HUDEP-2 (cell line): ENCODE measurements around the gene BTG1.

Experiments
- DNase-seq, 76 experiments: peaks; one replicate each; lab custom pipeline; 2025; ENCODE audit not compliant: unreplicated experiment in 76 of 76; lab: John Stamatoyannopoulos, UW

BTG1 gene

GRCh38 chr12:92134638-92135274, 10.9 kb downstream of the BTG1 start:
- no peak for DNase-seq

- no peak for DNase-seq
Observed at GRCh38 chr12:92133795-92134637, 11.6 kb downstream of the BTG1 start.

DNA sequence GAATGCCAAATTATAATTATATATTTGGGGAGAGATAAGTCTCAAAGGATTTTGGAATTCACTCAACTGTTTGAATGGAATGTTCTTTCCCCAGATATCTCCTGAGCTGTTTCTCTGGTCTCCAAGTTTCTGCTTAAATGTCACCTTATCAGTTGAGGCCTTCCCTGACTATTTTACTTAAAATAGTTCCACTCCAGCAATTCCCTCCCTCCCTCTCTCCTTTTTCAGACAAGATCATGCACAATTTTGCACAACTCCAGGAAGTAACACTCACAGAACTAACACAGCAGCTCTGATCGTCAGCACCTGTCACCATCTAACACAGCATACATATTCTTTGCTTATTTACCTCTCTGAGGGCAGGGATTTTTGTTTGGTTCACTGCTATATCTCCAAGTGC, 12.5 kb downstream of the BTG1 start:
- no peak for DNase-seq

- no peak for DNase-seq
Observed at GRCh38 chr12:92132288-92132687, 13.4 kb downstream of the BTG1 start.

DNA sequence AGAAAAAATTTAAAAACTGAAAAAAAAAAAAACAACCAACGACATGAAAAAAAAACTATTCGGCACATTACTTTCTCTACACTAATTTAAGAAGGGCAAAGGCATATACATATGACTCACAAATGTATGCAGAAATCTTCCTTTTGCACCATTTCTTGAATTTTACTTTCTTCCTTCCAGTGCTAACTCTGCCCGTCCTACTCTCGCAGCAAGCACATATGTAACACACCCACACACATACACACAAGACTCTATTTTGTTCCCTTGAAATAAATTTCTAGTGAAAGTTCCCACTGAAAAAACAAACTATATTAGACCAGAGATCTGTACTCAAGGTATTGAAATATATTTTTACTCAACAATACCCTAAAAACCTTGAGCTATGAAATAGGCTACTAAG, 14.6 kb downstream of the BTG1 start:
- no peak for DNase-seq

DNA sequence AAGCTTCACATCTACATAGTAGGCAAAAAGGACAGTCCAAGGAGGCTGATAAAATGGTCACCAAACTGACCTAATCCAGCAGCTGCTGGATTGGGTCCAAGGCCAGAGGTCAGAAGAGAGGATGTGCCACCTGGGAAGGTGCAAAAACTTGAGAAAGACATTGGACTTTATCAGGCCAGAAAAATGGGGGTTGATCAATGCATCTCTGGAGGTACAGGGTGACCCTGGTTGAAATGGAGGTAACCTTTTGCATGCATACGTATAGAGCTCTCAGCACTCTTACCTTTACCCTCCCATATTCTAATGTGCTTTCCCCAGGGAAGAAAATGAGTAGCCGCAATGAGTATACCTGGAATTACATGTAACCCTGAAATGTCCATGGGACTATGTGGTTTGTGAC, 16.0 kb downstream of the BTG1 start:
- DNase-seq: no peak

DNA sequence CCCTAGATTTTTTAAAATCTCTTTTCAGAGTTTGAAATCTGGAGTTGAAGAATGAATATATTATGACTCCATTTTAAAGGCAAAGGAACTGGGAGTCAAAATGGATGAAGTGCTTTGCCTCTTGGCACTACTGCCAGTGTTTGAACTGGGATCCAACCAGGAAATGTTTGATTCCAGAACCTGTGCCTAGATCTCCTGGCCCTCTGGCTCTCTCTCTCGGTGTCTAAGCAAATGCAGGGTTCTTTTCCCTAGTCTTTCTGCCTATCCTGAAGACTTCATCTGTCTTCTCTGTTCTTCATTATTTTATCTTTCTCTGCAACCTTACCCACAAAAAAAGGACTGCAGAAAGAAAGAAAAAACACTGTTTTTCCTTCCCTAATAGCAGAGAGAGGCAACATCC, 17.0 kb downstream of the BTG1 start:
- no peak for DNase-seq

DNA sequence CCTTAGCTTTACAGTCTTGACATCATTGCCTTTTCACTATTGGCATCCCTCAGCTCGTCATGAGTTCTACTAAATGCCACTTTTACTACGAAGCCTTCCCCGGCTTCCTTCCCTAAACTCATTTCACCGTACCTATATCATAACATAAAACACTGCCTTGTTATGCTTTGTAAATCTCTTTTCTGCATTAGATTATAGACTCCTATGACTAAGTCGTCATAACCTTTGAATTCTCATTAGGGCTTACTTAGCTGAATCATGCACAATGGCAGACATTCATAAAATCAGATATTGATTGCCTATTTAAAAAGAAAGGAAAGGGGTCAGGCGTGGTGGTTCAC, 21.0 kb downstream of the BTG1 start:
- DNase-seq: no peak

GRCh38 chr12:92123780-92124688, 21.6 kb downstream of the BTG1 start:
- no peak for DNase-seq

GRCh38 chr12:92122941-92123779, 22.5 kb downstream of the BTG1 start:
- no peak for DNase-seq

DNA sequence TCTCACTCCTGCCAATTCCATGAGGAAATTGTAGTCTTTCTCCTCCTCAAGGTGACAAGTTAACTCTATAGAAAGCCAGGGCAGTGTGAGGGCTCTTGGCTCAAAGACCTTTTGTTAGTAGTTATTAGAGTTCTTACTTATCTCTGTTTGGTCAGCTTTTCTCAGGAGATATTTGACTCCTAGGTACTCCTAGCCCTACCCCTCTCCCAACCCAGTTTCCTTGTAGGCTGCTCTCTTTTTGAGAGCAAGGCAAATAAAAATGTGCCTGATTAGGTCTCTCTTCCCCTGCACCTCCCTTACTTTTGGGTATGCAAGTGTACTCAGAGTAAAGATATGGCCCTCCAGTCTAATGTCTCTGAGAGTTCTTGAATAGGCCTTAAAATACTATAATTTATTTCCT, 23.8 kb downstream of the BTG1 start:
- no peak for DNase-seq

DNA sequence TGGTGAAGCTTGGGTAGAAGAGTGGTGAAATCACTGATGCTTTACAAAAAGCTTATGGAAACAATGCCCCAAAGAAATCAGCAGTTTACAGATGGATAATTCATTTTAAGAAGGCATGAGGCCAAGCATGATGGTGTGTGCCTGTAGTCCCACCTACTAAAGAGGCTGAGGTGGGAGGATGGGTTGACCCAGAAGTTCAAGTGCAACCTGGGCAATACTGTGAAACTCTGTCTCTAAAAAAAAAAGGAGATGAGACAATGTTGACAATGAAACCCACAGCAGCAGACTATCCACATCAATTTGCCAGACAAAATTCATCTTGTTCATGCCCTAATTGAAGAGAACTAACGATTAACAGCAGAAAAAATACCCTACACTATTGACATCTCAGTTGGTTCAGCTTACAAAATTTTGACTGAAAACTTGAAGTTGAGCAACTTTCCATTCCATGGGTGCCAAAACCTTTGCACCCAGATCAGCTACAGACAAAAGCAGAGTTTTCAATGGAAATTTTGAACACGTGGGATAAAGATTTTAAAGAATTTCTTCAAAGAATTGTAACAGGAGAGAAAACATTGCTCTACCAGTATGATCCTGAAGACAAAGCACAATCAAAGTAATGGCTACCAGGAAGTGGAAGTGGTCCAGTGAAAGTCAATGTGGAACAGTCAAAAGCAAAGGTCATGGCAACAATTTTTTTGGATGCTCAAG, 26.7 kb downstream of the BTG1 start:
- no peak for DNase-seq

DNA sequence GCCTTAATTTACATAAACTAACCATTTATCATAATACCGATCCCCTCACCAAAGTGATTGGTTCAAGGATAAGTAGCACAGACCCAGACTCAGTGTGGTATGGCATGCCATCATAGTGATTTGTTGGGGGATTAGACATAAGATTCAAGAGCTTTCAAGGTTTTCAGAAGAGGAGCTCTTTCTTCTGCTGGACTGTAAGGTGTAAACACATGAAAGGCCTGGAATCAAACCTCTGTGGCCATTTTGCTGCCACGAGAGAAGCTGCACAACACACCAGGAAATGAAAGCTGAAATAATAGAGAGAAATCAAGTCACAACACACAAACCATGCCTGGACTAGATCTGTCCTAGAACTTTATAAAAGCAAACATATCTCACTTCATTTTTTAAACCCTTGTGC, 30.8 kb downstream of the BTG1 start:
- no peak for DNase-seq

- no peak for DNase-seq
Observed at GRCh38 chr12:92111256-92111655, 34.4 kb downstream of the BTG1 start.

DNA sequence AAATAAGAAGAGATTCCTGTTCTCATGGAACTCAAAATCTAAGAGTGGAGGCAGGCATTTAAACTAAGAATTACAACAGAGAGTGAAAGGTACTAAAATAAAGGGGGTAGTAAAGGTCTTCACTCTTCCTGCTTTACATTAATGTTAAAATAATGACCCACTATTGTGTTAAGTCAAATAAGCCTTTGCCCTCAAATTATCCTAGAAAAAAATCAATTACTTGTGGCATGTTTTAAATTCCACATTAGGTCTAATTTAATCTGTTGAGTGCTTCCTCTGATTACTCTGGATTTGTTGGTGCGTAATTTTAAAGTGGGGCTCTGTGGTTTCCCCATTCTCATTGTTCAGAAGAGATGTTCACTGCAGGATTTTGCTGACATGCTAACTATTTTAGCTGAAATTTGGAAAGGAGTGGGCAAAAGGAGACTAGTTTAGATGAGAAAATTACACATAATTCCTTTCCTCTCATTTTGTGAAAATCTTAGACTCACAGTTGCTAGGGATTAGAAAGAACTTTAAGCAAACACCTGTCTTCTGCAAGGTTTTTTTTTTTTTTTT, 35.5 kb downstream of the BTG1 start:
- no peak for DNase-seq

DNA sequence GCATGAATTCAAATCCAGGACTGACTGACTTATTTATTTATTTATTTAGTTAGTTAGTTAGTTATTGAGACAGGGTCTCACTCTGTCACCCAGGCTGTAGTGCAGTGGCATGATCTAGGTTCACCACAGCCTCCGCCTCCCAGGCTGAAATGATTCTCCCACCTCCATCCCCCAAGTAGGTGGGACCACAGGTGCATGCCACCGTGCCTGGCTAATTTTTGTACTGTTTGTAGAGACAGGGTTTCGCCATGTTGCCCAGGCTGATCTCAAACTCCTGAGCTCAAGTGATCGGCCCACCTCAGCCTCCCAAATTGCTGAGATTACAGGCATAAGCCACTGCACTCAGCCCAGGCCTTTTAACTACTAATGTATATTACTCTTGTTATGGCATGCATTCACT, 36.0 kb downstream of the BTG1 start:
- no peak for DNase-seq

GRCh38 chr12:92108651-92109050, 37.0 kb downstream of the BTG1 start:
- no peak for DNase-seq

DNA sequence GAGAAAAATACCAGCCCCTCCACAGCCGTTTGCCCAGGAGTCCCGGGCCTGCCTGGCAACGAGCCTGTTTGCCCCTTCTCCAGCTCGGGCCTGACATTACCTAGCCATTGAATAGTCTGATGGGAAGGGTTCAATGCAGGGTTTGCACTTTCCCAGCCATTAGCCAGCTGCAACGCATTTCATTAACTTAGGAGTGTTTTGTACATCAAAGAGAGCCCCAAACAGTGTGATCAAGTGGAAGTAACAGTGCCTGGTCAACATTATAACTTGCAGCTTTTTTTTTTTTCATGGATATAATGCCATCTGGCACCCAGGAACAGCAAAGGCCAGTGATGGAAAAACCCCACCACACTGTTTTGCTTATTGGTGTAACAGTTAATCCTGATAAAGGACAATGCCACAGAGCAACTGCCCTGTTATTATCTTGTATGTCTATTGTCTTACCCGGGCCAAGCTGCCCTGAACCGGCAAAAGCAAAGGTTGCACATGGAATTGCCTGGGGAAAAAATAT, 38.0 kb downstream of the BTG1 start:
- no peak for DNase-seq

DNA sequence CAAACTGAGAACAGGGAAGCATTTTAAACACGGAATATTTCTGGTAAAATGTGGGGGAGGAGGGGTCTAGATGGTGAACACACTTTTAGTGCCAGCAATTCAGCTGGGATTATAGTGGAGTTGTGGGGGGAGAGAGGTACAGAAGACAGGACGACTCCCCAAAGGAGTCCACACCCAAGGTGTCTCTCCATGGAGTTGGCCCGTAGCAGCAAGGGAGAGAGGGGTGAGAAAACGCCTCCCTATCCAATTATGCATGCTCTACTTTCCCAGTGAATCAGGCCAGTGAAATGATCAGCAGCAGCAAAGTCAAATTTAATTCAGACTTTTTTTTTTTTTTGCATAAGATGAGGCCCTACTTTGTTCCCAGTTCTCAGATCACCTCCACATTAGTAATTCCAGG, 38.6 kb downstream of the BTG1 start:
- DNase-seq: no peak
